HG03439 (cell line): ENCODE results near the gene HSDL1.
"Not testable (repeated sequence)": the region's sequence is repeated elsewhere in the genome, so short reads cannot be mapped to it uniquely, and the experiment has no call there.

Source experiments
- ATAC-seq: cut with Tn5 transposase; IDR thresholded peaks from one replicate; pipeline ENCODE4 v1.9.1; 2021; ENCODE audit warnings: mild to moderate bottlenecking, moderate library complexity; ENCODE audit not compliant: unreplicated experiment

HSDL1 gene

GRCh38 chr16:84138824-84139627 lies 6.0 kb downstream of the HSDL1 start:
- ATAC-seq = peak; percentile 82

- no peak for ATAC-seq
Observed at GRCh38 chr16:84138500-84138823, 6.5 kb downstream of the HSDL1 start.

GRCh38 chr16:84137769-84138357 lies 7.1 kb downstream of the HSDL1 start:
- no peak for ATAC-seq

- ATAC-seq = no peak
Observed at GRCh38 chr16:84137287-84137686, 7.7 kb downstream of the HSDL1 start.

GRCh38 chr16:84136331-84137125 lies 8.4 kb downstream of the HSDL1 start:
- ATAC-seq = no peak

- ATAC-seq = no peak
Observed at GRCh38 chr16:84132527-84133285, 12.3 kb downstream of the HSDL1 start.

GRCh38 chr16:84131117-84131516 lies 13.9 kb downstream of the HSDL1 start:
- no peak for ATAC-seq

GRCh38 chr16:84124257-84125073 lies 20.5 kb downstream of the HSDL1 start:
- no peak for ATAC-seq

- no peak for ATAC-seq
Observed at GRCh38 chr16:84121007-84121406, 24.0 kb downstream of the HSDL1 start.

- ATAC-seq = no peak
Observed at GRCh38 chr16:84120023-84120422, 25.0 kb downstream of the HSDL1 start.

- ATAC-seq = no peak
Observed at GRCh38 chr16:84119368-84119767, 25.6 kb downstream of the HSDL1 start.

- ATAC-seq = not testable (repeated sequence)
Observed at GRCh38 chr16:84118315-84118714, 26.7 kb downstream of the HSDL1 start.

- no peak for ATAC-seq
Observed at GRCh38 chr16:84117494-84117843, 27.5 kb downstream of the HSDL1 start.

- peak; percentile 93 for ATAC-seq
Observed at GRCh38 chr16:84116720-84117493, 28.1 kb downstream of the HSDL1 start, which contains the start of gene MBTPS1. TSS of gene MBTPS1 (minus strand) at chr16:84116942. CDS start at chr16:84101783, 15,159 bp downstream.

GRCh38 chr16:84115919-84116719 lies 28.9 kb downstream of the HSDL1 start:
- ATAC-seq = peak; percentile 40

GRCh38 chr16:84111949-84112348 lies 33.0 kb downstream of the HSDL1 start:
- ATAC-seq = not testable (repeated sequence)

- no peak for ATAC-seq
Observed at GRCh38 chr16:84111525-84111924, 33.5 kb downstream of the HSDL1 start.

- no peak for ATAC-seq
Observed at GRCh38 chr16:84110527-84110926, 34.5 kb downstream of the HSDL1 start.
